ENCODE results near the gene RHCG. TPM values are rescaled to one million over a fixed set of nuclear protein-coding genes. Genes with fewer than 3 reads are reported as not detected.

The RHCG gene
- total RNA-seq, 2 donors from 2014 or later, result 0.48 to 0.67 TPM

GRCh38 chr15:89457086-89457485, 39.3 kb downstream of the RHCG start:
- DNase-seq, result no peak
- intact Hi-C loops (cut with DNase I), result no loop called here

GRCh38 chr15:89455535-89455934, 40.8 kb downstream of the RHCG start:
- DNase-seq, result no peak
- no peaks in the 10 kb centered on the region for H3K36me3 ChIP-seq
- H3K4me1 ChIP-seq, result no peaks in the 10 kb centered on the region
- no peak overlapping the region for H3K9ac ChIP-seq (ENCODE audit: low read depth in 2 of 2, low read length in 2 of 2)
- H3K4me3 ChIP-seq, result no peak overlapping the region
- H3K27ac ChIP-seq, result no peak overlapping the region
- no peak for TF ChIP-seq CTCF (IDR thresholded peaks at IDR 0.05)
- no peaks in the 10 kb centered on the region for H3K9me3 ChIP-seq
- intact Hi-C loops (cut with DNase I), result no loop called here
- H3K27me3 ChIP-seq, result no peaks in the 10 kb centered on the region

More at GRCh38 chr15:89457086-89457485, 39.3 kb downstream of the RHCG start:
- Histone ChIP-seq H3K27me3 (no peaks in the 10 kb centered on the region), H3K27ac (no peak overlapping the region), H3K4me3 (no peak overlapping the region), H3K9ac (ENCODE audit: low read depth in 2 of 2, low read length in 2 of 2) (no peak overlapping the region), H3K9me3 (no peaks in the 10 kb centered on the region), H3K36me3 (no peaks in the 10 kb centered on the region), H3K4me1 (no peaks in the 10 kb centered on the region)
- TF ChIP-seq CTCF (IDR thresholded peaks at IDR 0.05), result no peak

- intact Hi-C loops (cut with DNase I), result no loop called here
- DNase-seq, result no peak
- Histone ChIP-seq H3K4me1 (no peaks in the 10 kb centered on the region), H3K36me3 (no peaks in the 10 kb centered on the region), H3K27me3 (no peaks in the 10 kb centered on the region), H3K4me3 (no peak overlapping the region), H3K9ac (ENCODE audit: low read depth in 2 of 2, low read length in 2 of 2) (no peak overlapping the region), H3K27ac (no peak overlapping the region), H3K9me3 (no peaks in the 10 kb centered on the region)
- no peak for TF ChIP-seq CTCF (IDR thresholded peaks at IDR 0.05)
Measured at GRCh38 chr15:89452330-89452836, 44.0 kb downstream of the RHCG start.

GRCh38 chr15:89451846-89452245, 44.5 kb downstream of the RHCG start:
- Histone ChIP-seq H3K27me3 (no peaks in the 10 kb centered on the region), H3K9ac (ENCODE audit: low read depth in 2 of 2, low read length in 2 of 2) (no peak overlapping the region), H3K36me3 (no peaks in the 10 kb centered on the region), H3K9me3 (no peaks in the 10 kb centered on the region), H3K27ac (no peak overlapping the region), H3K4me1 (no peaks in the 10 kb centered on the region), H3K4me3 (no peak overlapping the region)
- TF ChIP-seq CTCF (IDR thresholded peaks at IDR 0.05), result no peak
- no peak for DNase-seq
- intact Hi-C loops (cut with DNase I), result no loop called here

GRCh38 chr15:89450076-89451006, 46.0 kb downstream of the RHCG start:
- Histone ChIP-seq H3K27me3 (no peaks in the 10 kb centered on the region), H3K4me3 (no peak overlapping the region), H3K27ac (no peak overlapping the region)

More at GRCh38 chr15:89450076-89451006, 46.0 kb downstream of the RHCG start:
- no peak for DNase-seq
- intact Hi-C loops (cut with DNase I), result no loop called here
- no peaks in the 10 kb centered on the region for H3K36me3 ChIP-seq
- no peak for TF ChIP-seq CTCF (IDR thresholded peaks at IDR 0.05)
- H3K9ac ChIP-seq (ENCODE audit: low read depth in 2 of 2, low read length in 2 of 2), result no peak overlapping the region
- no peaks in the 10 kb centered on the region for H3K9me3 ChIP-seq
- H3K4me1 ChIP-seq, result no peaks in the 10 kb centered on the region
